Mammary epithelial cell (primary cell): Measurements from ENCODE around the gene CD200R1L.

Experiments
- EZH2 ChIP-seq: IDR thresholded peaks from 2 replicates; pipeline ENCODE4 v1.6.1; 2012; ENCODE audit warnings: low read length, inconsistent platforms, borderline replicate concordance
- TF ChIP-seq, protein P1 (sequence below), 2 donors: IDR thresholded peaks in 1 of 2; conservative IDR thresholded peaks in 1 of 2; 2 replicates each; pipeline ENCODE4 v1.5.1; 2011 to 2012; ENCODE audit warnings: inconsistent platforms in 2 of 2, low read length in 2 of 2, mild to moderate bottlenecking in 2 of 2, control low read depth in 1 of 2, low read depth in 1 of 2; ENCODE audit not compliant: insufficient read depth in 1 of 2; ENCODE audit errors: extremely low read depth in 1 of 2

DNA sequence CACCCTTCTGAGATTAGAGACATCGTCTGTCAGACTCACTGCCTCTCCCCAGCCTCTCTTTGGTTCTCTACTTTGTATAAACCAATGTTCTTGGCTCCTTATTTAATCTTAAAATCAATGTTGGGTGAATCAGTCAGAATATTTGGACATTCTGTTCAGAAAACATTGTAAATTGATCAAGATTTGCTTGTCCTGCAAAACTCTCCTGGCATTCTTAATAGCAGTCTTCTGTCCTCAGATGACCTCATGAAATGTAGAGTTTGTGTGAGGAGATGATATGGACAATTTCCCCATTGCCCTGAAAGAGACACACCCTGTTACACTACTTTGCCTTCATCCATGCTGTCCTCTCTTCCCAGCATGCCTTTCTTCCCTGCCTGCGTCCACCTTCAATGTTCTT lies 33.6 kb downstream of the CD200R1L start:
- TF ChIP-seq, protein P1, sequence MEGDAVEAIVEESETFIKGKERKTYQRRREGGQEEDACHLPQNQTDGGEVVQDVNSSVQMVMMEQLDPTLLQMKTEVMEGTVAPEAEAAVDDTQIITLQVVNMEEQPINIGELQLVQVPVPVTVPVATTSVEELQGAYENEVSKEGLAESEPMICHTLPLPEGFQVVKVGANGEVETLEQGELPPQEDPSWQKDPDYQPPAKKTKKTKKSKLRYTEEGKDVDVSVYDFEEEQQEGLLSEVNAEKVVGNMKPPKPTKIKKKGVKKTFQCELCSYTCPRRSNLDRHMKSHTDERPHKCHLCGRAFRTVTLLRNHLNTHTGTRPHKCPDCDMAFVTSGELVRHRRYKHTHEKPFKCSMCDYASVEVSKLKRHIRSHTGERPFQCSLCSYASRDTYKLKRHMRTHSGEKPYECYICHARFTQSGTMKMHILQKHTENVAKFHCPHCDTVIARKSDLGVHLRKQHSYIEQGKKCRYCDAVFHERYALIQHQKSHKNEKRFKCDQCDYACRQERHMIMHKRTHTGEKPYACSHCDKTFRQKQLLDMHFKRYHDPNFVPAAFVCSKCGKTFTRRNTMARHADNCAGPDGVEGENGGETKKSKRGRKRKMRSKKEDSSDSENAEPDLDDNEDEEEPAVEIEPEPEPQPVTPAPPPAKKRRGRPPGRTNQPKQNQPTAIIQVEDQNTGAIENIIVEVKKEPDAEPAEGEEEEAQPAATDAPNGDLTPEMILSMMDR (conservative IDR thresholded peaks at IDR 0.05 in 1 of 2, IDR thresholded peaks at IDR 0.05 in 1 of 2; ENCODE audit: extremely low read depth in 1 of 2, insufficient read depth in 1 of 2, low read depth in 1 of 2, low read length in 2 of 2) = no peak
- TF ChIP-seq EZH2 = no peak
